Embryonic facial prominence (tissue), 1 donor: ENCODE measurements around the gene GAL3ST2.
"Not testable (repeated sequence)": the region's sequence is repeated elsewhere in the genome, so short reads cannot be mapped to it uniquely, and the experiment has no call there.

Source experiments
- DNase-seq: peaks from one replicate; pipeline ENCODE4 v3.0.0-alpha.2; 2016; ENCODE audit errors: extremely low spot score

GAL3ST2 gene

DNA sequence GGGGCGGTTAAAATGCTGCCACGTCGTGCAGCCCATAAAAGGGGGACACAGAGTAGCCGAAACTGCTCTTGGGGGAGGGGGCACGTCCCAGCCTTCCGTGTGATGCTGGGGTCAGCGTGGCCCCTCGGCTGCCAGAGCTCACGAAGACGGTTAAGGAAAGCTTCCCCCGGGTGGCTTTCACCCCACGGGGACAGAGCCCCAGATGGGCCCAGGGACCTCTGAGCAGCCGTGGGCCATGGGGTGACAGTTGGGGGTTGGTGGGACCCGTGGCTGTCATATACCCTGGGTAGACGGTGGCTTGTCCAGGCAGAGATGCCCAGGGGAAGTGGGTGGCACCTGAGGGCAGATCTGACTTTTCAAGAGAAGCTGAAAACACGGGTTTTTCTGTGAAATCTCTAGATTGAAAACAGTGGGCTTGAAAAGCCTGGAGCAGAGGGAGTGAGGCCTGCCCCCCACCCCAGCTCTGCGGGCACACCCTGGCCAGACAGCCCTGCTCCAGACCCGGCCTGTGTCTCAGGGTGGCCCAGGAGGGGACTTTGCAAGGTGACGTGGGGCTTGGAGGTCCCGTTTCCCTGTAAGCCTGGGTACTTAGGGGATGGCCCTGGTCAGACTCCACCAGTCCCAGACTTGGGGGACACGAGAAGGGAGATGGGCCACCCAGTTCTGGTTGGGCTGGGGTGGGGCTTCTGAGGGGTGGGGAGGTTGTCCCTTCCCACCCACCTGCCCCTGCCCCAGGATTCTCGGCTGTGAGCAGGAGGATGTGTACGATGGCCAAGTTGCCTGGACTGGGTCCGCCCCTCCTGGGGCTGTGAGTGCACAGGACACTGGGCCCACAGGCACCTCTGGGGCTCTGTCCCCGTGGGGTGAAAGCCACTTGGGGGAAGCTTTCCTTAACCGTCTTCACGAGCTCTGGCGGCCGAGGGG is 33.0 kb downstream of the GAL3ST2 start:
- no peak for DNase-seq

DNA sequence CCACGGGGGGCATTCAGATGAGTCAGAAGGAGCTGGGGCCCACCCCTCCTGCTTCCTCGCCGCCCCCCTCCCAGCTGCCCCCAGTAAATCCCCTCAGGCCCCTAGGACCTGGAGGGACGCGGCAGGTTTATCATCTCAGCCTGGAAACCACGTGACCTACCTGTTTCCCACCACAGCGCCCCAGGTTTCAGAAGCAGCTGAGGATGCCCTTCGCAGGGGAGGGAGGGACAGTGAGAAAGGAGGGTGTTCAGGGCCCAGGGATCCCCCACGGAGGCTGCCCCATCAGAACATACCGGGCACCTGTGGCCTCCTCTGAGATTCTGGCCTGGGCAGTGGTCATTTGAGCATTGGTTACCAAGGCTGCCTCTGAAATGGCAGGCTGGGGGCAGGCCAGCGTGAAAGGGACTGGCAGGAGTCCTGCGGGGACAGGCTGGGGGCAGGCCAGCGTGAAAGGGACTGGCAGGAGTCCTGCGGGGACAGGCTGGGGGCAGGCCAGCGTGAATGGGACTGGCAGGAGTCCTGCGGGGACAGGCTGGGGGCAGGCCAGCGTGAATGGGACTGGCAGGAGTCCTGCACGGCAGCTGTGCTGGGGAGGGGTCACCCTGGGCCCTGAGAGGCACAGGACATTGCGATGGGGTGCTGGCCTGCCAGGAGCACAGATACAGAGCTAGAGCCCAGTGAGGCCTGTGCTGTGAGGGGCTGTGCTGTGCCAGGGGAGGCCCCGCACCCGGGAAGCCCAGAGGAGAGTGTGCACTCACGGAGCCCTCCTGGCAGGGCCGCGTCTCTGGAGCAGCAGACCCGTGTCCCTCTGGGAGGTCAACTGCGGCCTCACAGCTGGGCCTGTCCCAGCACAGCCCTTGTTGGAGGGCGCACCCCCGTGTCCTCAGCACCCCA is 33.9 kb downstream of the GAL3ST2 start:
- no peak for DNase-seq

DNA sequence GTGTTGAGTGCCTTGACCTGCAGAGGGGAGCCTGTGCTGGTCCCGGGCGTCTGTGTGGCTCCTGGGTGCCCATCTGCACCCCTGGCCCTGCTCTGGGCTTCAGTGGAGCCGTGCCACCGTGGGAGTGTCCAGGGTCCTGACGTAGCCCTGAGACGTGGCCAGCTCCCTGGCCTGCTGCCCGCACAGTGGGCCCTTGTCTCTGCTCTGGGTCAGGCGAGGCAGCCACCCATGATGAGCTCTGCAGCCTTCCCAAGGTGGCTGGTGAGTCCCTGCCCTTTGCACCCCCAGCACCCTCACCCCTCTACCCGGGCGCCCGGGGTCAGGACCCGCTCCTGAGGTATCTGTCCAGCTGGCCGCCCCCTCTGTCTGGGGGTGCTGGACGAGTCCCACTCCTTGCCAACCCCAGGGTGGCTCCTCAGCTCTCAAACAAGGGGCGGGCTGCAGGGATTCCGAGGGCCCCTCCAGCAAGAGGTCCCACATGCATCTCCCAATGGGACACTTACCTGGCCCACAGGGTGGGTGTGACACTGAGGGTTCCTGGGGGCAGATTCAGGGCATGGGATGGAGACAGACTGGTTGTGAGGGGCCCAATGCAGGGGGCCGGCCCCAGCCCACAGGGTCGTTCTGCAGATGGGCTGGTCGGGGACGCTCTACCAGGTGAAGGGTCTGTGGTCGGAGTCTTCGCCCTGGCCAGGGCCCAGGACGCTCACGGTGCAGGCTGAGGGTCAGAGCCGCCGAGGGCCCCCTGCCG is 34.8 kb downstream of the GAL3ST2 start:
- no peak for DNase-seq

DNA sequence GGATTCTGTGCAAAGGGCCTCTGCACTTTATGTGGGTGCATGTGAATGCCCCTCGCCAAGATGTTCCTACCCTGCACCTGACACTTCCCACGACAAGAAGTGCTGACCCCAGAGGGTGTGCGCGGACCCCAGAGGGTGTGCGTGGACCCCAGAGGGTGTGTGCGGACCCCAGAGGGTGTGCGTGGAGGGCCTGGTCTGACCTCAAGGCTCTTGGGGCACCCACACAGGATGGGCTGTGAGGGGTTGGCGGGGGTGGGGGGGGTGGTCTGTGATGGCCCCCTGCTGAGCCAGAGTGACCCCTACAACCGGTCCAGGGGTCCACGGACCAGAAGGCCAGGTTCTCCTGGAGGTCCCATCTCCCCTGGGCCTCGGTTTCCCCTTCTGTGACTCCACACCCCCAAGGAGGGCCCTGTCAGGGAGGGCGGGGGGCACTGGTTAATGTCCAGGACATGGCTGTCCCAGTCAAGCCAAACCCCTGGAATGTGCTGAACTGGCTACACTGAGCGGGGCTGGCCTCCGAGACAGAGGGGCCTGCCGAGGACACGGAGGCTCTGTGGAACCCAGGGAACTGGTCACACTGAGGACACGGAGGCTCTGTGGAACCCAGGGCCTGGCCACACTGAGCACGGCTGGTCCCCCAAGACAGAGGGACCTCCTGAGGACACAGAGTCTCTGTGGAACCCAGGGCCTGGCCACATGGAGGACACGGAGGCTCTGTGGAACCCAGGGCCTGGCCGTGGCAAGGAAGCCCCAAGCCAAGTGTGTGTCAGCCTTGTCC is 35.5 kb downstream of the GAL3ST2 start:
- DNase-seq, result no peak

DNA sequence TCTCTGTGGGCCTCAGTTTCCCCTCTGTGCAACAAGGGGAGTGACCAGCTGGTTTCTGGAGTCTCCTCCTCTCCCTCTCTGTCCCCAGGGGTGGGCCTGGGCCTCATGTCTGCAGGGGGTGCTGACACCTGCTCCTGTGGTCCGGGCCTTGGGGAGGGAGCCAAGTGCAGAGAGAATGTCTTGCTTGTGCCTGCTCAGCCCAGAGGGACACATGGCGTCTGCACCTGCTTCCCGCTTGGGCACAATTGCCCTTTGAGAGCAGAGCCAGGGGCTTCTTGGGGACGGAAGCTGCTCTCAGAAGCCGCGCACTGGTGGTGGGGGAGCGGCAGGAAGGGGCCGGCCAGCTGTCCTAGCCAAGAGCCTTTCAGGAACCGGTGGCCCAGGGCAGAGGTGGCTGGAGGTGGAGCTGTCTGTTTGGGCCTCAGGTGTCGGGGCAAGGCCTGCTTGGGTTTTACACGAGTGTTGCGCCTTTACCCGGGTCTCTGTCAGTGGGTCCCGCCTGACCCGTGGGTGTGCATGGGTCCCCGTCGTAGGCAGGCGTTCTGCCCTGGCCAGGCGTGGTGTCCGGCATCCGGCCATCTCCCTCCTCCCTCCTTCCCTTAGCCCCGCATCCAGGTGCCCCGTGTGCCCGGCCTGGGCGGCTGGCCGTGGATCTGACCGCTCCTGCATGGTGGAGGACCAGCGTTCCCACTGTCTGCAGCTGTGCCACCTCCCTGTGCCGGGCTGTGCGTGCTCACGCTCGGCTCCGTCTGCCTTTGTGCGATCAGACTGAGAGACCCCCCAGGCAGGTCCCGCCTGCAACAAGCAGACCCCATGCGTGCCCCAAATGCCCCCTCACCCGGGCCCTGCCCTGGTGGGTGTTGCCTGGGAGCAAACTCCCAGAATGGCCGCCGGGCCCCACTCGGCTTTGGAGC is 36.4 kb downstream of the GAL3ST2 start:
- DNase-seq, result no peak

DNA sequence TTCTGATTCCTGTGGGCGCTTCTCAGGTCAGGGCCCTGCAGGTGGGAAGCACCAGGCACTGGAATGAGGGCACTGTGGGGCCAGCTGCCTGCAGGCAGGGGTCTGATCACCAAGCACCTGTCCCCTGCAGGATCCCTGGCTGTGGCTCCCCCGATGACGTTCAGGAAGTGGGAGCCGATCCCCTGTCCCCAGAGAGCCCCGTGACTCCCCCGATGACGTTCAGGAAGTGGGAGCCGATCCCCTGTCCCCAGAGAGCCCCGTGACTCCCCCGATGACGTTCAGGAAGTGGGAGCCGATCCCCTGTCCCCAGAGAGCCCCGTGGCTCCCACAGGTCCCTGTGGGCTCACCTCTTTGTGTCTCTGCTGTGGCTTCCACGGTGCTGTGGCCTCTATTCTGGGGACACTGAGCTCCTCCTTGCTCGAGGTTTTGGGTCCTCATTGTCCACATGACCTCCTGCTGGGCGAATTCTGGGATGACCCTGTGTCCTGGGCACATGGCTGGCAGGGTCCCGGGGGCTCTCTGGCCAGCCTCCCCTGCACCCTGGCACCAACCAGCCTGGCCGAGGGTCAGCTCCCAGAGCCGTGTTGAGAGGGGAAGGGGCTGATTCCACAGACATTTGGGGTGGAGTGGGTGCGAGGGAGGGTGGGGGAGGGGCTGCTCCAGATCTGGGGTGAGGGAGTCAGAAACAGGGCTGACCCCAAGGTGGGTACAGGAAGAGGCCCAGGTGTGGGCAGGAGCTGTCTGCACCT is 37.2 kb downstream of the GAL3ST2 start:
- no peak for DNase-seq

DNA sequence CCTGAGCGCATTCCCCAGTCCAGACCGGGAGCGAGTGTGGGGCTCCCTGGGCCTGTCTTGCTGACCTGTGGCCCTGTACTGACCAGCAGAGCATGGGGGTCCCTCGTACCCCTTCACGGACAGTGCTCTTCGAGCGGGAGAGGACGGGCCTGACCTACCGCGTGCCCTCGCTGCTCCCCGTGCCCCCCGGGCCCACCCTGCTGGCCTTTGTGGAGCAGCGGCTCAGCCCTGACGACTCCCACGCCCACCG is 37.7 kb downstream of the GAL3ST2 start:
- DNase-seq, result no peak

DNA sequence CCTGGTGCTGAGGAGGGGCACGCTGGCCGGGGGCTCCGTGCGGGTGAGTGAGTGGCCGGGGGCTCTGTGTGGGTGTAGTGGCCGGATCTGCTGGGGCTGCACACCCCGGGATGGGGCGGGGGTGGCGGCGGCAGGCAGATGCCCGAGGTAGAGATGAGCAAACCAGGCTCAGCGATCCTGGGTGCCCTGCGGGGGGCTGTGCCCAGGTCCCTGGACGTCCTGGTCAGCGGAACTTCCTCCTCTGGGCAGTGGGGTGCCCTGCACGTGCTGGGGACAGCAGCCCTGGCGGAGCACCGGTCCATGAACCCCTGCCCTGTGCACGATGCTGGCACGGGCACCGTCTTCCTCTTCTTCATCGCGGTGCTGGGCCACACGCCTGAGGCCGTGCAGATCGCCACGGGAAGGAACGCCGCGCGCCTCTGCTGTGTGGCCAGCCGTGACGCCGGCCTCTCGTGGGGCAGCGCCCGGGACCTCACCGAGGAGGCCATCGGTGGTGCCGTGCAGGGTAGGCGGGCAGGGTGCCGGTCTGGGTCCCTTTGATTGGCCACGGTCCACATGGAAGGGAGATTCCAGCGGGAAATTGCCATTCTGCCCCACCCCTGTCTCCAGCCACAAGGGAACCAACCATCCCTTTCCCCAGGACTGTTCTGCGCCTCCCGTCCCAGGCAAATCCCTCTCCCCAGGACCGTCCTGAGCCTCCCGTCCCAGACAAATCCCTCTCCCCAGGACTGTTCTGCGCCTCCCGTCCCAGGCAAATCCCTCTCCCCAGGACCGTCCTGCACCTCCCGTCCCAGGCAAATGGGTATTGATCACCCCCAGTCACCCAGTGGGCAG is 38.2 kb downstream of the GAL3ST2 start:
- DNase-seq, result no peak

DNA sequence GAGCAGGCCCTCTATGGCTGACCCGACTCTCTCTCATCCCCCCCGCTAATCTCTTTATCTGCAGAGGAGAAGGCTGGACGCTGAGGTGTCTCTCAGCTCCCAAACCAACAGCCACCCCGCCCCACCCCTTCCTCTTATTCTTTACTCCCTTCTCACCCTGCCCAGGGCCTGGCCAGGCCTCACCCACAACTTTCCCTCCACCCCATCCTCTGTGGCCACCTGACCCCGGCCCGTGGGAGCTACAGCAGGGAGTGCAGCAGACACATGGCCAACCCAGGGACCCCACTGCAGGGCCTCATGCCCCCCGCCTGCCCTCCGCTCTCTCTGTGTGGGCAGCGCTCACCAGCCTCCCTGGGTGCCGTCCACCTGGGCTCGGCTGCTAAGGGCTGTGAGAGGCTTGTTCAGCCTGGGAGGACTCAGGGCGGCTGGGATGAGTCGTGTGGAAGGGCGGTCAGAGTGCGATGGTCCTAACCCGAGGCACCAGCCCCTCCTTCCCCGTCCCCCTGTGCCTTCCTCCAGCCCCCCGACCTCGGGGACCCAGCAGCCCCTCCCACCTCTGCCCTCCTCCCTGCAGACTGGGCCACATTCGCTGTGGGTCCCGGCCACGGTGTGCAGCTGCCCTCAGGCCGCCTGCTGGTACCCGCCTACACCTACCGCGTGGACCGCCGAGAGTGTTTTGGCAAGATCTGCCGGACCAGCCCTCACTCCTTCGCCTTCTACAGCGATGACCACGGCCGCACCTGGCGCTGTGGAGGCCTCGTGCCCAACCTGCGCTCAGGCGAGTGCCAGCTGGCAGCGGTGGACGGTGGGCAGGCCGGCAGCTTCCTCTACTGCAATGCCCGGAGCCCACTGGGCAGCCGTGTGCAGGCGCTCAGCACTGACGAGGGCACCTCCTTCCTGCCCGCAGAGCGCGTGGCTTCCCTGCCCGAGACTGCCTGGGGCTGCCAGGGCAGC is 39.1 kb downstream of the GAL3ST2 start:
- no peak for DNase-seq

DNA sequence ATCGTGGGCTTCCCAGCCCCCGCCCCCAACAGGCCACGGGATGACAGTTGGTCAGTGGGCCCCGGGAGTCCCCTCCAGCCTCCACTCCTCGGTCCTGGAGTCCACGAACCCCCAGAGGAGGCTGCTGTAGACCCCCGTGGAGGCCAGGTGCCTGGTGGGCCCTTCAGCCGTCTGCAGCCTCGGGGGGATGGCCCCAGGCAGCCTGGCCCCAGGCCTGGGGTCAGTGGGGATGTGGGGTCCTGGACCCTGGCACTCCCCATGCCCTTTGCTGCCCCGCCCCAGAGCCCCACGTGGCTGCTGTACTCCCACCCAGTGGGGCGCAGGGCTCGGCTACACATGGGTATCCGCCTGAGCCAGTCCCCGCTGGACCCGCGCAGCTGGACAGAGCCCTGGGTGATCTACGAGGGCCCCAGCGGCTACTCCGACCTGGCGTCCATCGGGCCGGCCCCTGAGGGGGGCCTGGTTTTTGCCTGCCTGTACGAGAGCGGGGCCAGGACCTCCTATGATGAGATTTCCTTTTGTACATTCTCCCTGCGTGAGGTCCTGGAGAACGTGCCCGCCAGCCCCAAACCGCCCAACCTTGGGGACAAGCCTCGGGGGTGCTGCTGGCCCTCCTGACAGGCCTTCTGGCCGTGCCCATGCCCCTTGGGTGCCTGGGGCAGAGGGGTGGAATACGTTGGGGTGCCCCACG is 40.0 kb downstream of the GAL3ST2 start:
- DNase-seq, result no peak

DNA sequence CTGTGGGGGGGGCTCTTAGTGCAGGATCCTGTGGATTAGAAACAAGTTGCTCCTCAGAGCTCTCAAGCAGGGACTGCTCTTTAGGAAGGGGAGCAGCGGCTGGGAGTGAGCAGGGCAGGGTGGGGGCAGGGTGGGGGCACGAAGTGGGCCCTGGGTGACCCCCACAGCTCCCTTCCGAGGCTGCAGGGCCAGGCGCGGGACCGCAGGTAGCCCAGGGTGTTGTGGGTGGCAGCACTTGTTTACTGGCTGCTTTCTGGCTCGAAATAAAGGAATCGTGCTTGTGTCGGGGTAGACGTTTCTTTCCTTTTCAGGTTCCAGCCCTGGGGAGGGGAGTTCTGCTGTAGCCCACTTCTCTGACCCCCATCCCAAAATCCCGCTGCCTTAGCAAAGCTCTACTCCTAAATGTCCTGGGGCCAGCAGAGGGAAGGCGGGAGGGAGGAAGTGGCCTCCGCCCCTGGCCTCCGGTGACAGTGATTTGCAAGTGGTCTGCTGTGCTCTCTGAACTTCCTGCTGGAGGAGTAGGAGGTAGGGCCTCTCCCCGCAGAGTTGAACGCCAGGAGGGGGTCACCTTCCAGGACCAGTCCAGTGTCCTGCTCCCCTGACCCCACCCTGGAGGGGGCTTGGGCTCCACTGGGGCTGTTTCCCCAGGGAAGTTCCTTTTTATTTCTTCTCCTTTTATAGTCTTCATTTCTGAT is 40.7 kb downstream of the GAL3ST2 start:
- DNase-seq, result no peak

DNA sequence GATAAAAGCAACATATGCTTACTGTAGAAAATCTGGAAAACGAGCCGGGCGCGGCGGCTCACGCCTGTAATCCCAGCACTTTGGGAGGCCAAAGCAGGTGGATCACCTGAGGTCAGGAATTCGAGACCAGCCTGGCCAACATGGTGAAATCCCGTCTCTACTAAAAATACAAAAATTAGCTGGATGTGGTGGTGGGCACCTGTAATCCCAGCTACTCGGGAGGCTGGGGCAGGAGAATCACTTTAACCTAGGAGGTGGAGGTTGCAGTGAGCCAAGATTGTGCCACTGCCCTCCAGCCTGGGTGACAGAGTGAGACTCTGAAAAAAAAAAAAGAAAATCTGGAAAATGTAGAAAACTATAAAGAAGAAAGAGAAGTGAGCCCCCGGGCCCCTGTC is 41.2 kb downstream of the GAL3ST2 start:
- DNase-seq, result not testable (repeated sequence)

DNA sequence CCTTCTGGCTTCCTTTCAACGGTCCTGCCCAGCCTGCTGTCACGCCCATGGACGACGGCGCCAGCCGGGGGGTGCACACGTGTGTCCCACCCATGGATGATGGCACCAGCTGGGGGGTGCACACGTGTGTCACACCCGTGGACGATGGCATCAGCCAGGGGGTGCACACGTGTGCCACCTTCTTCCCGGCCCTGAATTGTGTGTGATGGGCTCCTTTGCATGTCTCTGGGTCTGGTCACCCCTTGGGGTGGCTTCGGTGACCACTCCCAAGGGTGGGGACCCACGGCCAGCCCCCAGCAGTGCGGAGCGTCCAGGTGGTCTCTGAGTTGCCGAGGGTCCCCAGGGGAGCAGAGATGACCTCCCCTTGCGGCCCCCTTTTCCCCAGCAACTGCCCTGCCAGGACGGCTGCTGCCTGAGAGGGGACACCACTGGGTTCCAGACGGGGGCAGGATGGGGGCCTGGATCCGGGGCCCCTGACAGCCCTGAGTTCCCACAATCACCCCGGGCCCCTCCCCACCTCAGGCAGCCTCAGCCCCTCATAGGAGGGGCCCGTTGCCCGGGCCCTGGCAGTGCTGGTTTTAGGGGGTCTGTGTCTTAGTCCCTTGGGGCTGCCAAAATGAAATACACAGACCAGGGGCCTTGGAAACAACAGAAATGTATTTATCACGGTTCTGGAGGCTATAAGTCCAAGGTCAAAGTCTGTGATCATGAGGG is 41.8 kb downstream of the GAL3ST2 start:
- no peak for DNase-seq

DNA sequence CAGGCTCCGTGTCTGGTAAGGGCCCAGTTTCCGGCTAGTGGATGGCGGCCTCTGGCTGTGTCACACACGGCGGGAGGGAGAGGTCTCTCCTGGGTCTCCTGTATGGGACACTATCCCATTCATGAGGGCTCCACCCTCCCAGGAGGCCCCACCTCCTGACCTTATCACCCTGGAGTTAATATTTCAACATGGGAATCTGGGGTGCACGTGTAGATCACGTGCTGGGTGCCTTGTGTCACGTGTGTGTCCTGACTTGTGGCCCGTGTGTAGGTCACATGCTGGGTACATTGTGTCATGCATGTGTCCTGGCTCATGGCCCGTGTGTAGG is 42.3 kb downstream of the GAL3ST2 start:
- no peak for DNase-seq

DNA sequence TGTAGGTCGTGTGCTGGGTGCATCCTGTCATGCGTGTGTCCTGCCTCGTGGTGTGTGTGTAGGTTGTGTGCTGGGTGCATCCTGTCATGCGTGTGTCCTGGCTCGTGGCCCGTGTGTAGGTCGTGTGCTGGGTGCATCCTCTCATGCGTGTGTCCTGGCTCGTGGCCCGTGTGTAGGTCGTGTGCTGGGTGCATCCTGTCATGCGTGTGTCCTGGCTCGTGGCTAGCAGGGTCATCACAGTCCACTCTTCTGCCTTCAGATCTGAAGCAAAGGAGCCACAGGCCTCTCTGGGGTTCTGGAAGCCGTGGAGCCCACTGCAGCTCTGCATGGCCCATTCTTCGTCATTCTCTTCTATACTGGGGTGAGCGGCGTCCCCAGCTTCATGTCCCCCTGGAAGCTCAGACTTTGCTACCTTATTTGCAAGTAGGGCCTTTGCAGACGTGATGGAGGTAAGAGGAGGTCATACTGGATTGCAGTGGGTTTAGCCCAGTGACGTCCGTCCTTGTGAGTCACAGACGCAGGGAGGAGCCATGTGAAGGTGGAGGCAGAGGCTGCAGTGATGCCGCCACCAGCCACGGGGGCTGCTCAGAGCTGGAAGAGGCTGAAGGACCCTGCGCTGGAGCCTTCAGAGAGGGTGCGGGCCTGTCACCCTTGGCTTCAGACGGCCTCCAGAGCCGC is 43.5 kb downstream of the GAL3ST2 start:
- not testable (repeated sequence) for DNase-seq
